Neuronal stem cell (in vitro differentiated cells): ENCODE measurements around the gene RIPK1.

Source experiments
- DNase-seq: peaks from one replicate; pipeline ENCODE4 v3.0.0-alpha.2; 2013; ENCODE audit warnings: low spot score
- H2AFZ ChIP-seq: one replicate; pipeline ENCODE4 v1.6.1; 2013; ENCODE audit warnings: mild to moderate bottlenecking, low read length, inconsistent platforms
- H2AK5ac ChIP-seq: 2 replicates; pipeline ENCODE4 v1.6.1; 2013; ENCODE audit warnings: low read depth, mild to moderate bottlenecking, inconsistent platforms, low read length, moderate library complexity, mixed read lengths
- H2BK120ac ChIP-seq: 2 replicates; pipeline ENCODE4 v1.6.1; 2013; ENCODE audit warnings: low read depth, mild to moderate bottlenecking, inconsistent platforms, low read length, moderate library complexity, mixed read lengths
- H2BK12ac ChIP-seq: one replicate; pipeline ENCODE4 v1.6.1; 2013; ENCODE audit warnings: low read length, inconsistent platforms
- H2BK15ac ChIP-seq: 2 replicates; pipeline ENCODE4 v1.6.1; 2013; ENCODE audit warnings: mild to moderate bottlenecking, low read length, inconsistent platforms, mixed read lengths
- H2BK5ac ChIP-seq: one replicate; pipeline ENCODE4 v1.6.1; 2013; ENCODE audit warnings: inconsistent platforms, mild to moderate bottlenecking, low read length, moderate library complexity
- H3K14ac ChIP-seq: one replicate; pipeline ENCODE4 v1.6.1; 2013; ENCODE audit warnings: low read length, inconsistent platforms
- H3K18ac ChIP-seq: 2 replicates; pipeline ENCODE4 v1.6.1; 2013; ENCODE audit warnings: low read length, inconsistent platforms
- H3K23ac ChIP-seq: 2 replicates; pipeline ENCODE4 v1.6.1; 2013; ENCODE audit warnings: low read depth, mild to moderate bottlenecking, mixed read lengths, low read length, inconsistent platforms; ENCODE audit not compliant: poor library complexity
- H3K27ac ChIP-seq: replicated peaks from 3 replicates; pipeline ENCODE4 v1.5.1; 2013; ENCODE audit warnings: low read length, inconsistent platforms
- H3K27me3 ChIP-seq, 3 experiments: 2 replicates each; pipeline ENCODE4 v1.6.1; 2013; ENCODE audit warnings: low read length in 3 of 3, mild to moderate bottlenecking in 2 of 3, inconsistent platforms in 1 of 3, low read depth in 1 of 3, mixed read lengths in 1 of 3, moderate library complexity in 1 of 3; ENCODE audit not compliant: control insufficient read depth in 3 of 3, insufficient read depth in 3 of 3
- H3K36me3 ChIP-seq, 2 donors: replicated peaks in 1 of 2; 2 replicates each; pipeline ENCODE4 v1.6.1; 2013; ENCODE audit warnings: low read length in 2 of 2; ENCODE audit not compliant: control insufficient read depth in 2 of 2, insufficient read depth in 2 of 2
- H3K4ac ChIP-seq: 2 replicates; pipeline ENCODE4 v1.6.1; 2013; ENCODE audit warnings: inconsistent platforms, mild to moderate bottlenecking, low read length, moderate library complexity
- H3K4me1 ChIP-seq, 2 donors: 1 replicate in 1 of 2; 2 replicates in 1 of 2; pipeline ENCODE4 v1.6.1; 2013; ENCODE audit warnings: low read length in 2 of 2, low read depth in 1 of 2; ENCODE audit not compliant: control insufficient read depth in 2 of 2, insufficient read depth in 1 of 2
- H3K4me2 ChIP-seq: one replicate; pipeline ENCODE4 v1.6.1; 2013; ENCODE audit warnings: mild to moderate bottlenecking, low read length, inconsistent platforms; ENCODE audit not compliant: insufficient read depth, poor library complexity, severe bottlenecking
- H3K4me3 ChIP-seq, 2 donors: 2 replicates each; pipeline ENCODE4 v1.5.1; 2013; ENCODE audit warnings: low read length in 2 of 2, mild to moderate bottlenecking in 2 of 2, inconsistent platforms in 1 of 2, moderate library complexity in 1 of 2
- H3K79me1 ChIP-seq: one replicate; pipeline ENCODE4 v1.6.1; 2013; ENCODE audit warnings: low read depth, mild to moderate bottlenecking, inconsistent platforms, low read length, moderate library complexity
- H3K9ac ChIP-seq: one replicate; pipeline ENCODE4 v1.6.1; 2013; ENCODE audit warnings: mild to moderate bottlenecking, low read depth, low read length, inconsistent platforms; ENCODE audit not compliant: poor library complexity
- H3K9me3 ChIP-seq, 2 donors: replicated peaks in 1 of 2; 2 replicates each; pipeline versions ENCODE3 to v1.6.1; 2013; ENCODE audit warnings: low read length in 2 of 2, mild to moderate bottlenecking in 2 of 2, inconsistent platforms in 1 of 2, low read depth in 1 of 2, mixed read lengths in 1 of 2, moderate library complexity in 1 of 2; ENCODE audit not compliant: control insufficient read depth in 2 of 2, insufficient read depth in 1 of 2
- H4K8ac ChIP-seq: one replicate; pipeline ENCODE4 v1.6.1; 2013; ENCODE audit warnings: low read depth, mild to moderate bottlenecking, inconsistent platforms, low read length, moderate library complexity
- H4K91ac ChIP-seq: one replicate; pipeline ENCODE4 v1.6.1; 2013; ENCODE audit warnings: low read length, low read depth, mild to moderate bottlenecking, inconsistent platforms; ENCODE audit not compliant: poor library complexity
- WGBS, 2 donors: extraction: QIAGEN DNeasy Blood & Tissue Kit; methylation state at CpG; one replicate each; pipeline ENCODE4 v1.1.7; 2013; ENCODE audit warnings: missing lambda C conversion rate in 2 of 2, mixed read lengths in 1 of 2; ENCODE audit not compliant: insufficient read length in 2 of 2, insufficient replicate concordance in 1 of 2; ENCODE audit errors: extremely low coverage in 2 of 2; 5-methylcytosine and 5-hydroxymethylcytosine counted together

RIPK1 gene

GRCh38 chr6:3131695-3132094, 63.4 kb downstream of the RIPK1 start:
- no peak overlapping the region for H2BK15ac ChIP-seq
- H3K9me3 ChIP-seq: no peaks in the 10 kb centered on the region
- no peak overlapping the region for H3K27ac ChIP-seq
- H4K8ac ChIP-seq: no peak overlapping the region
- no CpG with 5 or more reads among the region's 15 CpGs for WGBS, 2 donors
- H2AFZ ChIP-seq: no peak overlapping the region
- no peak overlapping the region for H2BK12ac ChIP-seq
- H3K18ac ChIP-seq: no peak overlapping the region
- H3K23ac ChIP-seq: no peak overlapping the region
- no peak for DNase-seq
- H3K36me3 ChIP-seq: peaks cover 46 to 98% of the 10 kb centered on the region in 2 donors
- H3K4me3 ChIP-seq: peak overlapping the region in 1 of 2 donors; percentile 56
- no peaks in the 10 kb centered on the region for H3K4me1 ChIP-seq
- no peaks in the 10 kb centered on the region for H3K27me3 ChIP-seq
- H4K91ac ChIP-seq: no peak overlapping the region
- no peak overlapping the region for H3K4ac ChIP-seq
- H3K9ac ChIP-seq: peak overlapping the region; percentile 61
- H3K14ac ChIP-seq: no peak overlapping the region
- H2BK5ac ChIP-seq: no peak overlapping the region
- H2AK5ac ChIP-seq: no peak overlapping the region
- H3K79me1 ChIP-seq: peaks cover 2% of the 10 kb centered on the region
- no peak overlapping the region for H3K4me2 ChIP-seq
- no peak overlapping the region for H2BK120ac ChIP-seq

- Histone ChIP-seq H3K36me3 (peaks cover 51 to 99% of the 10 kb centered on the region in 2 donors), H3K4me2 (no peak overlapping the region)
- WGBS, 2 donors: no CpG with 5 or more reads among the region's 9 CpGs
Measured at GRCh38 chr6:3133515-3133914, 65.2 kb downstream of the RIPK1 start.

GRCh38 chr6:3135668-3136291, 67.5 kb downstream of the RIPK1 start:
- no peak overlapping the region for H2BK5ac ChIP-seq
- no peak overlapping the region for H3K4me3 ChIP-seq
- no peak overlapping the region for H3K4ac ChIP-seq
- H3K79me1 ChIP-seq: peaks cover 2% of the 10 kb centered on the region
- no peak overlapping the region for H3K4me2 ChIP-seq
- H2BK15ac ChIP-seq: no peak overlapping the region
- no peak overlapping the region for H3K18ac ChIP-seq
- no CpG with 5 or more reads among the region's 13 CpGs for WGBS, 2 donors
- no peaks in the 10 kb centered on the region for H3K9me3 ChIP-seq
- H3K4me1 ChIP-seq: no peaks in the 10 kb centered on the region
- H3K27ac ChIP-seq: no peak overlapping the region
- H2AK5ac ChIP-seq: no peak overlapping the region
- no peak overlapping the region for H3K23ac ChIP-seq
- H2BK12ac ChIP-seq: no peak overlapping the region
- H4K91ac ChIP-seq: no peak overlapping the region
- H4K8ac ChIP-seq: no peak overlapping the region
- no peak overlapping the region for H2BK120ac ChIP-seq
- H3K9ac ChIP-seq: no peak overlapping the region
- peaks cover 49 to 99% of the 10 kb centered on the region in 2 donors for H3K36me3 ChIP-seq
- no peak overlapping the region for H2AFZ ChIP-seq
- H3K14ac ChIP-seq: no peak overlapping the region
- no peak for DNase-seq
- no peaks in the 10 kb centered on the region for H3K27me3 ChIP-seq

More at GRCh38 chr6:3133515-3133914, 65.2 kb downstream of the RIPK1 start:
- Histone ChIP-seq H2BK15ac (no peak overlapping the region), H2BK120ac (no peak overlapping the region), H4K91ac (no peak overlapping the region), H3K9me3 (no peaks in the 10 kb centered on the region), H3K27me3 (no peaks in the 10 kb centered on the region), H3K4ac (no peak overlapping the region), H3K9ac (no peak overlapping the region), H3K79me1 (peaks cover 2% of the 10 kb centered on the region), H3K14ac (no peak overlapping the region), H3K4me1 (no peaks in the 10 kb centered on the region), H3K4me3 (no peak overlapping the region), H2BK12ac (no peak overlapping the region), H2AK5ac (no peak overlapping the region), H3K18ac (no peak overlapping the region), H3K27ac (no peak overlapping the region), H2AFZ (no peak overlapping the region), H2BK5ac (no peak overlapping the region), H3K23ac (no peak overlapping the region), H4K8ac (no peak overlapping the region)
- DNase-seq: no peak

DNA sequence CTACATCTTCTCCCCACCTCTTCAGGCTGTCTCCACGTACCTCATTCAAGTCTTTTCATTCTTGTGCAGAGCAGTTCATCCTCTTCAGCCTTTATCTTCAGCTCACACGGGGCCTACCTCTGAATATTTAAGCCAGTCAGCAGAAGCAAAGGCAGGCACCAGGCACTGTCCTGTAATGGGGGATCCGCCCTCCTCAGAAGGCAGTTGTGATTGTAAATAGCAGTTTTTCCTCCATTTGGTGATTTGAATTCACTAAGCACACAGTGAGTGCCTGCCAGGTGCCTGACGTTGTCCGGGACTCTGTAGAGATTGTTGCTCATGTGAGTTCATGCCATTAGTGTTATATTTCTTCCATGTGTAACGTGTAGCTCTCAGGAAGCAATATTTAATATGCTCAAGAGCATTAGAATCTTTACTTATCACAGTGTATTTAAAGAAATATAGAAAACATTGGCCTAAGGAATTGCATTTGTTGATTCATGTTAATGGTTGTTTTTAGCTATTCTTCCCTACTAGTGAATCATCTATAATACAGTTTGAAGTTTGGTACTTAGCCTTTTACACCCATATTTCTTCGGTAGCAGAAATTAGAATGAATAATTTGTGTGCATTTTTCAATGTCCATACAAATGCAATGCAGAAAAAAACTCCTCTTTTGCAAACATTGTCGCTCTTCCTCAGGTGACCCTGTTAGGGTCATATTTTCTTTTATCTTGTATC, 68.2 kb downstream of the RIPK1 start:
- H3K4ac ChIP-seq: no peak overlapping the region
- no peak overlapping the region for H2AK5ac ChIP-seq
- H2BK5ac ChIP-seq: no peak overlapping the region
- H3K14ac ChIP-seq: no peak overlapping the region
- H3K27ac ChIP-seq: no peak overlapping the region
- no peaks in the 10 kb centered on the region for H3K9me3 ChIP-seq
- H3K23ac ChIP-seq: no peak overlapping the region
- no peak overlapping the region for H3K4me2 ChIP-seq
- H2BK120ac ChIP-seq: no peak overlapping the region
- no peak overlapping the region for H2BK15ac ChIP-seq
- peaks cover 46 to 98% of the 10 kb centered on the region in 2 donors for H3K36me3 ChIP-seq
- DNase-seq: no peak
- no peak overlapping the region for H2BK12ac ChIP-seq
- no peaks in the 10 kb centered on the region for H3K27me3 ChIP-seq
- no CpG with 5 or more reads among the region's 8 CpGs for WGBS, 2 donors
- no peak overlapping the region for H3K4me3 ChIP-seq
- no peak overlapping the region for H3K18ac ChIP-seq
- H4K8ac ChIP-seq: no peak overlapping the region
- H3K79me1 ChIP-seq: peaks cover 2% of the 10 kb centered on the region
- H3K4me1 ChIP-seq: no peaks in the 10 kb centered on the region
- H2AFZ ChIP-seq: no peak overlapping the region
- no peak overlapping the region for H4K91ac ChIP-seq
- no peak overlapping the region for H3K9ac ChIP-seq
